HCT116 (cell line): Measurements from ENCODE around the gene HADH. TPM values are rescaled to one million over a fixed set of nuclear protein-coding genes. Genes with fewer than 3 reads are reported as not detected.

Experiments
- ATAC-seq: fragments of 200-7000 bp; cut with Tn5 transposase; 2 replicates; pipeline ENCODE4 v1.9.1; 2020; ENCODE audit warnings: mild to moderate bottlenecking, moderate library complexity
- BruUV-seq: library from RNA; stranded (reverse); fragments of 400-500 nt; replicated peaks from 2 replicates; lab custom pipeline; 2021; lab: Mats Ljungman, UMichigan
- CTCF ChIA-PET: fragments of 300-600 bp; sonication (Branson Sonifier 250); formaldehyde crosslinking; loops from one replicate; lab custom pipeline; 2021; ENCODE audit warnings: antibody characterized with exemption; lab: Charles Lee
- POLR2A ChIA-PET: fragments of 300-600, 350-600 bp; sonication (Branson Sonifier 250); formaldehyde crosslinking; loops from one replicate; lab custom pipeline; 2021; ENCODE audit warnings: antibody characterized with exemption; lab: Charles Lee
- RAD21 ChIA-PET, 2 experiments: fragments of 300-600 bp; sonication (Branson Sonifier 250); formaldehyde crosslinking; loops; one replicate each; lab custom pipeline; 2023; ENCODE audit warnings: low total read pairs in 2 of 2; ENCODE audit not compliant: uncharacterized antibody in 2 of 2, unreplicated experiment in 2 of 2, low non-redundant PET in 1 of 2; lab: Charles Lee
- DNase-seq: peaks from one replicate; pipeline ENCODE4 v3.0.0-alpha.2; 2010; ENCODE audit warnings: low read depth, low spot score
- H2AFZ ChIP-seq: fragments of 200-600 bp; shearing (Covaris generic), sonication (generic); 2 replicates; pipeline ENCODE4 v1.6.1; 2017; ENCODE audit warnings: low read depth, mixed run types, mixed read lengths, antibody characterized with exemption, low read length; ENCODE audit not compliant: poor library complexity, severe bottlenecking
- H3K27ac ChIP-seq: 2 replicates; pipeline ENCODE4 v1.5.1; 2012; ENCODE audit warnings: low read depth, low read length
- H3K27me3 ChIP-seq: fragments of 200-600 bp; sonication (generic); 2 replicates; pipeline ENCODE4 v1.6.1; 2016; ENCODE audit warnings: mixed run types, low read length, mixed read lengths; ENCODE audit not compliant: insufficient read depth
- H3K36me3 ChIP-seq, 2 experiments: fragments of 200-500 bp in 1 of 2; fragments of 200-600 bp in 1 of 2; sonication (Bioruptor generic) in 1 of 2; sonication (generic) in 1 of 2; 2 replicates each; pipeline versions ENCODE4 v1.5.1 to v1.6.1; 2014 to 2016; ENCODE audit warnings: low read length in 2 of 2, inconsistent platforms in 1 of 2, mixed read lengths in 1 of 2, mixed run types in 1 of 2; ENCODE audit not compliant: insufficient read depth in 2 of 2, control insufficient read depth in 1 of 2
- H3K4me1 ChIP-seq, 2 experiments: fragments of 200-600 bp in 1 of 2; sonication (generic) in 1 of 2; 2 replicates each; pipeline versions ENCODE4 v1.5.1 to v1.6.1; 2012 to 2017; ENCODE audit warnings: low read length in 2 of 2, inconsistent platforms in 1 of 2, mild to moderate bottlenecking in 1 of 2, mixed read lengths in 1 of 2, mixed run types in 1 of 2, moderate library complexity in 1 of 2; ENCODE audit not compliant: insufficient read depth in 2 of 2, control insufficient read depth in 1 of 2
- H3K4me2 ChIP-seq: fragments of 200-600 bp; sonication (generic); 2 replicates; pipeline ENCODE4 v1.6.1; 2017; ENCODE audit warnings: mixed run types, low read length, mixed read lengths
- H3K4me3 ChIP-seq, 2 experiments: fragments of 200-600 bp in 1 of 2; sonication (generic) in 1 of 2; replicated peaks in 1 of 2; 2 replicates each; pipeline ENCODE4 v1.5.1; 2011 to 2016; ENCODE audit warnings: low read length in 2 of 2, control low read depth in 1 of 2, low read depth in 1 of 2, mild to moderate bottlenecking in 1 of 2, mixed read lengths in 1 of 2, mixed run types in 1 of 2
- H3K79me2 ChIP-seq: fragments of 200-600 bp; sonication (generic); 2 replicates; pipeline ENCODE4 v1.6.1; 2017; ENCODE audit warnings: mild to moderate bottlenecking, mixed run types, low read length, moderate library complexity, mixed read lengths; ENCODE audit not compliant: insufficient read depth
- H3K9ac ChIP-seq: fragments of 200-600 bp; sonication (generic); 2 replicates; pipeline ENCODE4 v1.6.1; 2016; ENCODE audit warnings: low read length, mixed read lengths
- H3K9me2 ChIP-seq: fragments of 200-600 bp; sonication (generic), shearing (Covaris generic); 2 replicates; pipeline ENCODE4 v1.6.1; 2017; ENCODE audit warnings: mixed run types, mild to moderate bottlenecking, moderate library complexity; ENCODE audit not compliant: insufficient read depth
- H3K9me3 ChIP-seq, 2 experiments: fragments of 200-500 bp in 1 of 2; fragments of 200-600 bp in 1 of 2; sonication (Bioruptor generic) in 1 of 2; sonication (generic) in 1 of 2; 2 replicates each; pipeline ENCODE4 v1.6.1; 2014 to 2017; ENCODE audit warnings: low read length in 2 of 2, mixed read lengths in 2 of 2, inconsistent platforms in 1 of 2, low read depth in 1 of 2, mild to moderate bottlenecking in 1 of 2, mixed run types in 1 of 2, moderate library complexity in 1 of 2; ENCODE audit not compliant: control insufficient read depth in 1 of 2, insufficient read depth in 1 of 2
- H4K20me1 ChIP-seq: fragments of 200-600 bp; sonication (generic), shearing (Covaris generic); 2 replicates; pipeline ENCODE4 v1.6.1; 2017; ENCODE audit warnings: mixed run types, mild to moderate bottlenecking, moderate library complexity; ENCODE audit not compliant: insufficient read depth
- CTCF ChIP-seq, 3 experiments: fragments of 200-600 bp in 1 of 3; sonication (generic) in 1 of 3; IDR thresholded peaks in 2 of 3; conservative IDR thresholded peaks in 1 of 3; 2 replicates each; pipeline ENCODE4 v1.5.1; 2012 to 2017; ENCODE audit warnings: low read depth in 2 of 3, low read length in 2 of 3, antibody characterized with exemption in 1 of 3, borderline replicate concordance in 1 of 3, control low read depth in 1 of 3, mild to moderate bottlenecking in 1 of 3, mixed read lengths in 1 of 3, mixed run types in 1 of 3, moderate library complexity in 1 of 3; ENCODE audit not compliant: insufficient read depth in 1 of 3
- EGR1 ChIP-seq: IDR thresholded peaks from 2 replicates; pipeline ENCODE4 v1.6.1; 2012; ENCODE audit warnings: low read depth
- MAX ChIP-seq: IDR thresholded peaks from 2 replicates; pipeline ENCODE4 v1.6.1; 2012
- POLR2AphosphoS5 ChIP-seq: IDR thresholded peaks from 2 replicates; pipeline ENCODE4 v1.6.1; 2011; ENCODE audit warnings: mild to moderate bottlenecking, low read depth, low read length, moderate library complexity
- SP1 ChIP-seq: IDR thresholded peaks from 2 replicates; pipeline ENCODE4 v1.6.1; 2012; ENCODE audit warnings: low read depth
- SRF ChIP-seq: IDR thresholded peaks from 2 replicates; pipeline ENCODE4 v1.6.1; 2012; ENCODE audit warnings: low read depth
- ZBTB33 ChIP-seq: IDR thresholded peaks from 2 replicates; pipeline ENCODE4 v1.6.1; 2011; ENCODE audit warnings: mild to moderate bottlenecking, low read length, moderate library complexity; ENCODE audit not compliant: insufficient replicate concordance; ENCODE audit errors: extremely low read depth
- ZFX ChIP-seq: fragments of 450-650 bp; IDR thresholded peaks from 2 replicates; pipeline ENCODE4 v1.6.1; 2017
- ZNF274 ChIP-seq: fragments of 200-500 bp; sonication (Bioruptor generic); IDR thresholded peaks from 2 replicates; pipeline ENCODE4 v1.6.1; 2014; ENCODE audit warnings: mild to moderate bottlenecking, low read depth, low read length, inconsistent platforms
- intact Hi-C: fragments of 100-400 bp; cut with micrococcal nuclease; formaldehyde crosslinking; loops from 2 replicates; pipeline ENCODE4 v1.10.0; 2022
- total RNA-seq: library from RNA; stranded (reverse); gene quantifications from one replicate; pipeline ENCODE4 v1.2.1, GENCODE V29; 2021; ENCODE audit not compliant: unreplicated experiment

Gene HADH
- total RNA-seq, 1 experiment from 2014 or later, result 30.2 TPM

GRCh38 chr4:108048157-108048556 lies 58.5 kb downstream of the HADH start:
- Histone ChIP-seq H3K4me2 (no peak overlapping the region), H3K27me3 (no peaks in the 10 kb centered on the region), H3K36me3 (no peaks in the 10 kb centered on the region), H3K4me3 (no peak overlapping the region), H3K4me1 (peaks cover 3 to 5% of the 10 kb centered on the region in 2 experiments; a peak in 3 of 4 replicates), H3K9me2 (no peaks in the 10 kb centered on the region), H4K20me1 (no peaks in the 10 kb centered on the region), H3K27ac (no peak overlapping the region), H3K9me3 (no peaks in the 10 kb centered on the region), H2AFZ (no peak overlapping the region), H3K9ac (no peak overlapping the region), H3K79me2 (no peaks in the 10 kb centered on the region)
- RAD21 ChIA-PET, result interaction anchor here in 1 of 2 experiments (1.0 kb wide), 1 partner anchor 13 kb away, joined by 3 read pairs; no protein-coding TSS in a partner anchor
- CTCF ChIA-PET, result no interaction called here
- no TSS peak for BruUV-seq
- ATAC-seq (no peak), DNase-seq (no peak)
- intact Hi-C loops, result no loop called here
- TF ChIP-seq POLR2AphosphoS5 (no peak), ZNF274 (no peak), EGR1 (no peak), CTCF (IDR thresholded peaks at IDR 0.05 in 2 of 3, conservative IDR thresholded peaks at IDR 0.05 in 1 of 3; ENCODE audit: borderline replicate concordance in 1 of 3, insufficient read depth in 1 of 3, low read depth in 2 of 3, low read length in 2 of 3) (no peak), MAX (no peak)
- POLR2A ChIA-PET, result no interaction called here

GRCh38 chr4:108048997-108049396 lies 59.3 kb downstream of the HADH start:
- Histone ChIP-seq H3K27ac (no peak overlapping the region), H3K9ac (no peak overlapping the region), H3K79me2 (no peaks in the 10 kb centered on the region), H3K9me3 (no peaks in the 10 kb centered on the region), H3K9me2 (no peaks in the 10 kb centered on the region), H3K4me2 (no peak overlapping the region), H3K27me3 (no peaks in the 10 kb centered on the region), H4K20me1 (no peaks in the 10 kb centered on the region), H3K36me3 (no peaks in the 10 kb centered on the region), H3K4me1 (peaks cover 3 to 5% of the 10 kb centered on the region in 2 experiments; a peak in 3 of 4 replicates), H2AFZ (no peak overlapping the region), H3K4me3 (no peak overlapping the region)
- POLR2A ChIA-PET, result no interaction called here
- no peak for DNase-seq
- no TSS peak for BruUV-seq
- intact Hi-C loops, result no loop called here
- RAD21 ChIA-PET, result interaction anchor here in 1 of 2 experiments (1.0 kb wide), 1 partner anchor 12 kb away, joined by 3 read pairs; no protein-coding TSS in a partner anchor
- ATAC-seq, result no peak
- CTCF ChIA-PET, result no interaction called here
- no peak for TF ChIP-seq ZBTB33
- no peak for TF ChIP-seq SP1
- no peak for TF ChIP-seq CTCF (IDR thresholded peaks at IDR 0.05 in 2 of 3, conservative IDR thresholded peaks at IDR 0.05 in 1 of 3; ENCODE audit: borderline replicate concordance in 1 of 3, insufficient read depth in 1 of 3, low read depth in 2 of 3, low read length in 2 of 3)
- no peak for TF ChIP-seq ZFX
- TF ChIP-seq MAX, result no peak
- no peak for TF ChIP-seq SRF
